ENCODE measurements around the gene SPINT1. TPM values are rescaled to one million over a fixed set of nuclear protein-coding genes. Genes with fewer than 3 reads are reported as not detected.

SPINT1 gene
- total RNA-seq, 4 donors from 2014 or later, result 303 to 430 (median 372) TPM

- peaks cover 16% of the 10 kb centered on the region for H3K4me1 ChIP-seq
- TF ChIP-seq EP300 (IDR thresholded peaks at IDR 0.05) (no peak), POLR2AphosphoS5 (IDR thresholded peaks at IDR 0.05) (no peak), POLR2A (IDR thresholded peaks at IDR 0.05) (no peak), CTCF (IDR thresholded peaks at IDR 0.05) (no peak)
- 86% methylated on average over 2 of the region's 2 CpGs for WGBS
- DNase-seq (ENCODE audit: low spot score in 2 of 2), result no peak
- no peak overlapping the region for H3K27ac ChIP-seq
- no peak overlapping the region for H3K4me3 ChIP-seq
- H3K27me3 ChIP-seq, result no peaks in the 10 kb centered on the region
- H3K36me3 ChIP-seq, result peaks cover 4% of the 10 kb centered on the region
- no peaks in the 10 kb centered on the region for H3K9me3 ChIP-seq
These were observed 40.8 kb upstream of the SPINT1 start for GRCh38 chr15:40803076-40803475.

DNA sequence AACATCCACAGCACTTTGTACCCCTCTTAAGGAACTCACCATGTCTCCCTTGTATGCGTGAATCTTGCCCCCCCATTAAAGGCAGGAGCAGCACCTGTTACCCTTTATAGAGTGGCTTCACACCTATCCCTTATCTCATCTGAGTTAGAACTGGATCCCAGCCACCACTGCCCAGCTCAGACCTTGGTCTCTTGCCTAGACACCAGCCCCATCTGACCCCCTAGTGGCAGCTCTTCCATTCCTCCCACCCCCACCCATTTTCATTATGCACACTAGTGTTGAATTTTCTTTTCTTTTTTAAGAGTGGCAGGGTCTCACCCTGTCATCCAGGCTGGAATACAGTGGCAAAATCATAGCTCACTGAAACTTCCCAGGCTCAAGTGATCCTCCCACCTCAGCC lies 40.2 kb upstream of the SPINT1 start:
- TF ChIP-seq POLR2A (IDR thresholded peaks at IDR 0.05), result no peak
- no peak for TF ChIP-seq EP300 (IDR thresholded peaks at IDR 0.05)
- TF ChIP-seq POLR2AphosphoS5 (IDR thresholded peaks at IDR 0.05), result no peak
- TF ChIP-seq CTCF (IDR thresholded peaks at IDR 0.05), result no peak
- no peak overlapping the region for H3K4me3 ChIP-seq
- H3K4me1 ChIP-seq, result peaks cover 22% of the 10 kb centered on the region
- H3K27me3 ChIP-seq, result no peaks in the 10 kb centered on the region
- peaks cover 4% of the 10 kb centered on the region for H3K36me3 ChIP-seq
- no peak for DNase-seq (ENCODE audit: low spot score in 2 of 2)
- no peaks in the 10 kb centered on the region for H3K9me3 ChIP-seq
- no peak overlapping the region for H3K27ac ChIP-seq
- WGBS, result 88% methylated on average over 1 of the region's 1 CpG

- Histone ChIP-seq H3K27me3 (no peaks in the 10 kb centered on the region), H3K36me3 (peaks cover 17% of the 10 kb centered on the region), H3K4me3 (peak overlapping the region; percentile 78), H3K4me1 (peaks cover 22% of the 10 kb centered on the region), H3K9me3 (no peaks in the 10 kb centered on the region), H3K27ac (peak overlapping the region; percentile 84)
- no peak for TF ChIP-seq POLR2AphosphoS5 (IDR thresholded peaks at IDR 0.05)
- no peak for TF ChIP-seq POLR2A (IDR thresholded peaks at IDR 0.05)
- no peak for TF ChIP-seq CTCF (IDR thresholded peaks at IDR 0.05)
- TF ChIP-seq EP300 (IDR thresholded peaks at IDR 0.05), result no peak
- no peak for DNase-seq (ENCODE audit: low spot score in 2 of 2)
- WGBS, result 5% methylated on average over 2 of the region's 2 CpGs
These were observed 37.2 kb upstream of the SPINT1 start for GRCh38 chr15:40806672-40807027.

GRCh38 chr15:40807028-40807887 lies 36.6 kb upstream of the SPINT1 start, which contains the start of the genes DNAJC17 and ZFYVE19:
Gene DNAJC17, minus strand, starts transcription at chr15:40807473. Its CDS starts 27 bp downstream, at chr15:40807446.
Gene ZFYVE19, plus strand, starts transcription at chr15:40807089. Its CDS starts 501 bp downstream, at chr15:40807590.
- no peaks in the 10 kb centered on the region for H3K27me3 ChIP-seq
- peak within 1 kb of the TSS; percentile 84 for H3K27ac ChIP-seq
- H3K36me3 ChIP-seq, result peaks cover 17% of the 10 kb centered on the region
- peaks cover 22% of the 10 kb centered on the region for H3K4me1 ChIP-seq
- H3K4me3 ChIP-seq, result peak within 1 kb of the TSS; percentile 78
- no peaks in the 10 kb centered on the region for H3K9me3 ChIP-seq
- DNase-seq (ENCODE audit: low spot score in 2 of 2), result peak; percentile 96
- WGBS, result 4% methylated on average over 27 of the region's 64 CpGs
- TF ChIP-seq POLR2A (IDR thresholded peaks at IDR 0.05) (no peak), CTCF (IDR thresholded peaks at IDR 0.05) (peak in 1 of 2 donors; percentile 29)

DNA sequence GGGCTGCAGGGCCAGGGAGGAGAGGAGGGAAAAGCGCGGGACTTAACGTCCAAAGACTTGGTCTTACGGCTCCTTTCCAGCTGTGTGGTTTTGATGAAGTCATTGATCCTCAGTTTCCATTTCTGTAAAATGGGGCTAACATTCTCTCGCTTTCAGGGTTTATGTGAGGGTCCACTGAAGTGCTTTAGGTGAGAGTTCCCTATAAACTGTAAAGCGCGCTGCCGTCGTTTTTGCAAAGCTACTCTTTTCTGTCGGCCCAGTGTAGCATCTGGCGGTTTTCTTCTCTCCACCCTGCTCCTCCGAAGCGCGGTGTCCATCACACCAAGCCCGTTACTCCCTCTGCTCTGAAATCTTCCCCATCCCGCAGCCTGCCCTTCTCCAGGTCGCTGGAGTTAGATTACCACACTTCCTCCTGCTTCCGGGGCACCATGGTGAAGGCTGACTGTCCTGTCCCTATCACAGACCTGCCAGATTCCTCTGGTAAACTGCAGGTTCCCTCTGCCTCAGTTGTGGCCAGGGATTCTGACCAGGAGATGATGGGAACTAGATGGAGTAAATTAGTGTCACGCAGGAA lies 35.9 kb upstream of the SPINT1 start:
- Histone ChIP-seq H3K36me3 (peaks cover 17% of the 10 kb centered on the region), H3K4me3 (peak overlapping the region; percentile 78), H3K27ac (no peak overlapping the region), H3K9me3 (no peaks in the 10 kb centered on the region), H3K27me3 (no peaks in the 10 kb centered on the region), H3K4me1 (peaks cover 22% of the 10 kb centered on the region)
- DNase-seq (ENCODE audit: low spot score in 2 of 2), result no peak
- 6% methylated on average over 18 of the region's 19 CpGs for WGBS
- TF ChIP-seq CTCF (IDR thresholded peaks at IDR 0.05) (no peak), EP300 (IDR thresholded peaks at IDR 0.05) (no peak), POLR2AphosphoS5 (IDR thresholded peaks at IDR 0.05) (no peak), POLR2A (IDR thresholded peaks at IDR 0.05) (no peak)
